Effector memory CD8-positive, alpha-beta T cell (primary cell): ENCODE measurements around the gene CDH8.

Experiments used
- ATAC-seq: fragments of 150-1000 bp; cut with Tn5 transposase; replicated peaks from 2 replicates; pipeline ENCODE4 v1.10.0; 2021; ENCODE audit warnings: mild to moderate bottlenecking, moderate library complexity
- DNase-seq, 3 experiments: peaks; one replicate each; pipeline ENCODE4 v3.0.0; 2021
- H3K27ac Mint-ChIP-seq, 2 donors: one replicate each; pipeline ENCODE4 v1.8.0; 2022; ENCODE audit warnings: mild to moderate bottlenecking in 2 of 2, mixed read lengths in 2 of 2, moderate library complexity in 2 of 2
- H3K27me3 Mint-ChIP-seq, 2 donors: one replicate each; pipeline ENCODE4 v1.8.0; 2022; ENCODE audit warnings: mixed read lengths in 2 of 2
- H3K36me3 Mint-ChIP-seq: one replicate; pipeline ENCODE4 v1.8.0; 2022; ENCODE audit warnings: mild to moderate bottlenecking, moderate library complexity, mixed read lengths; ENCODE audit not compliant: insufficient read depth
- H3K4me1 Mint-ChIP-seq, 2 donors: one replicate each; pipeline ENCODE4 v1.8.0; 2022; ENCODE audit warnings: low read depth in 2 of 2, mixed read lengths in 2 of 2
- H3K4me3 Mint-ChIP-seq, 2 donors: one replicate each; pipeline ENCODE4 v1.8.0; 2022; ENCODE audit warnings: mild to moderate bottlenecking in 2 of 2, mixed read lengths in 2 of 2, moderate library complexity in 2 of 2
- H3K9me3 Mint-ChIP-seq, 2 donors: one replicate each; pipeline ENCODE4 v1.8.0; 2022; ENCODE audit warnings: mixed read lengths in 2 of 2

CDH8 gene

DNA sequence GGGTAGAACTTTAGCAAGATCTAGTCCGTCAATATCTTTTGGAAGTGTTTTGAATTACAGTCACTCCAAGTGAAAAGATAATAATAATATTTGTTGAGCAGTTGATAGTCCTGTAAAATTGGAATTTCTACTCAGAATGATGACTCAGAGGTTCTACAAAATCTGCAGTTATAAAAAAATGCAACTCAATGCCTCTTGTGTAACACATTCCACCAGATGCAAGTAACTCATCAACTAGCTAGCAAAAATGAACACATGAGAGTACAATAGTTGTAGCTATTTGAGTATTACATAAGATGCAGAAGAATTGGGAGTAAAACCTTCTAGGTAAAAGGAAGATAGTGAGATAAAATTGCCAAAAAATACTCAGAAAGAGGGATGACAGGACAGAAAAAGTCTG, 177.2 kb downstream of the CDH8 start:
- Mint-ChIP-seq H3K9me3 (peaks cover 6 to 20% of the 10 kb centered on the region in 2 donors), H3K36me3 (no peaks in the 10 kb centered on the region), H3K27me3 (no peaks in the 10 kb centered on the region), H3K4me1 (no peaks in the 10 kb centered on the region), H3K4me3 (no peak overlapping the region), H3K27ac (no peak overlapping the region)
- DNase-seq (no peak), ATAC-seq (no peak)

DNA sequence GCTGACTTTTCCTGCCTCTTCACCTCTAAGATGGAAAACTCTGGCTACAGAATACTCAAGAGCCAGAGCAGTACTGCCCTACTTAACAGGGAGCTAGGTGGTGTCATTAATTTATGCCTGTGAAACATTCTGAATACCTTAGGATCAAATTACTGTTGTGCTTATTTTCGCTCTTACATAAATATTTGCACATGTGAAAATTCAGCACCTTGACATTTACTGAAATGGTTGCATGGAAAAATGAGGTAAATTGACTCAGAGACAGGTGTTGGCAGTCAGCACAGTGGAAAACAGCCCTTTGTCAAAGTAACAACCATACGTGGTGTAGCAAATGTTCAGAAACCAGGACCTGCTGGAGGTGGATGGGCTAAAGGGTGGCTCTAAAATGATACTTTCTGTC, 193.6 kb downstream of the CDH8 start:
- no peak overlapping the region for H3K27ac Mint-ChIP-seq
- no peaks in the 10 kb centered on the region for H3K36me3 Mint-ChIP-seq
- no peaks in the 10 kb centered on the region for H3K27me3 Mint-ChIP-seq
- no peak for DNase-seq
- H3K4me3 Mint-ChIP-seq = no peak overlapping the region
- peaks cover 7% of the 10 kb centered on the region in 2 donors for H3K9me3 Mint-ChIP-seq
- H3K4me1 Mint-ChIP-seq = no peaks in the 10 kb centered on the region
- ATAC-seq = no peak

DNA sequence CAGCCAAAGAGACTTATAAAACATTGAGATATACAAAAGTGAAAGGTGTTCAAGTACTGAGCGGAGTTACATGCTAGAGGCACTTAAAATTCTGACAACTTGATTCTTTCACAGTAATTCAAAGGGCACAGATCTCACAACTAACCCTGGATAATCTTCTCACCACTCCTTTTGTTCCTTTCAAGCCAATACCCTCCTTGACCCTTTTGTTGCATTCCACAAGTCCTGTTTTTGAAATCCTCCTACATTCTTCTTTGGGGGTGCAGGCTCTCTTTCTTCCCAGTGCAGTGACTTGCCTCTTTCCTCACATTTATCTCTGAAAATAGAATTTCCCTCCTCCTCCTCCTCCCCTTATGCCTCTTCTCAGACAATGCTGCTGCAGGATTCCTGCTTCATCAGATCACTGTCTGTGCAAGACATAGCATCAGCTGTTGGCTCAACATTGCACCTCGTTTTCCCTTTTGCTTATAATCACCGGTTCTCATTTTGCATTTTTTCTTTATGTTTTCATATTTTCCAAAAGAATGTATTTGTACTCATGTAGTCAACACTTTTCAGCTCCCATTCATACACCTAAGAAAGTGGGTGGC, 199.3 kb downstream of the CDH8 start:
- no peaks in the 10 kb centered on the region for H3K36me3 Mint-ChIP-seq
- H3K27ac Mint-ChIP-seq = no peak overlapping the region
- no peak overlapping the region for H3K4me3 Mint-ChIP-seq
- H3K27me3 Mint-ChIP-seq = no peaks in the 10 kb centered on the region
- ATAC-seq (no peak), DNase-seq (no peak)
- peaks cover 9 to 21% of the 10 kb centered on the region in 2 donors for H3K9me3 Mint-ChIP-seq
- no peaks in the 10 kb centered on the region for H3K4me1 Mint-ChIP-seq

DNA sequence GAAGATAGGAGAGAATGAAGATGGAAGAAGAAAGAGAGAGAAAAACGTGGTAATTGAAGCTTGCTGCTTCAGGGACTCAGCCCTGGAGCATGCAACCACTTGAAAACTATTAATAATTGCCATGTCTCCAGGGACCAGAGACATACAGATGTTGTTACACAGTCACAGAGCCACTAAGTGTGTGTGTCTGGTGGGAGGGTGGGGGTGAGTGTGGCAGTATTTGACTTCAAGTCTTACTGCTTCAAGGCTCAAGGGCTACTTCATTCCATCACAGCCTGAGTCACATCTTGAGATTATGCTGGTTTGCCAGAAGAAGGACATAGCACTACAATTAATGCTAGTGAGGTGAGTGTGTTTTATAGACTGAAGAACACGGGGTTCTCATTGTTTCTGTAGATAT, 202.2 kb downstream of the CDH8 start:
- Mint-ChIP-seq H3K9me3 (peaks cover 9 to 25% of the 10 kb centered on the region in 2 donors), H3K4me1 (no peaks in the 10 kb centered on the region), H3K27me3 (no peaks in the 10 kb centered on the region), H3K27ac (no peak overlapping the region), H3K36me3 (no peaks in the 10 kb centered on the region), H3K4me3 (no peak overlapping the region)
- ATAC-seq = no peak
- no peak for DNase-seq

DNA sequence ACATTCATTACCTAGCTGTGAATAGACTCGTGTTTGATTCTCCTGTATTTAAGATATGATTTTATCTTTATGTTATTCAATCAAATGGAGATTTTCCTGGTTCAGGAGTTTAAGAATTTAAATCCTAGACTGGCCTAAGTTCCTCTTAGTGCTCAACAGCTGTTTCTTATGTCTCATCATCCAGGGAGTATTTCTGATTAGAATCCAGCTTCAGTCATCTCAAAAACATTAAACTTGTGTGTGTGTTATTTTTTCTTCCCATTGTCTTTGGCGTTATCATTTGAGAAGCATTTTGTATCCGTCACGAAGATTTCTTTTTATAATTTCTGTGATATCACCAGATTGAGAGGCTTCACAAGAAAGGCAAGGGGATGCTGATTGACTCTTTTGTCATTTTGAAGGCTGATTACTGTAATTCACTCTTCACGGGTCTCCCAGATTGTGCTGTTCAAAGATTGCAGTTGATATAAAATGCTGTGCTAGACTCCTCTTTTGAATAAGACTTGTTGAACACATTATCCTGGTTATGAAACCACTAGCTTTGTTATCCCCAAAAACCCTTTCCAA, 204.8 kb downstream of the CDH8 start:
- H3K9me3 Mint-ChIP-seq = peaks cover 12% of the 10 kb centered on the region in 2 donors
- H3K27ac Mint-ChIP-seq = no peak overlapping the region
- no peaks in the 10 kb centered on the region for H3K27me3 Mint-ChIP-seq
- H3K36me3 Mint-ChIP-seq = no peaks in the 10 kb centered on the region
- no peaks in the 10 kb centered on the region for H3K4me1 Mint-ChIP-seq
- DNase-seq (no peak), ATAC-seq (no peak)
- H3K4me3 Mint-ChIP-seq = no peak overlapping the region

DNA sequence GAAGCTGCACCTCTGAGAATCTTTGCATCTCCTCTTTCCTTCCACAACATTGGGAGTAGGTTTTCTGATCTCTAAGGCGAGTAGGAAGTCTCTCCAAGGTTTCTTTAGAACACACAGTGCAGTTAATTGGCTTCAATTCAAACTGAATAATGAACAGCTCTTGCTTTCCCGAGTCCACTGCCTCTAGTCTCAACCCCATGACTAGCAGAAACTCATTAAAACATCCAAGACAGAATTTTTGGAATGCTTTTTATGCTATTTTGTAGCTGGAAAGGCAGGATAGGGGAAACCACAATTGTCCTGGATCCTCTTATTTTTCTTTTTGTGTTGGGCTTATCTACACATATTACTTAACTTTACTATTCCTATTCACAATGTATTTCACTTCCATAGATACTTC, 206.6 kb downstream of the CDH8 start:
- Mint-ChIP-seq H3K4me1 (no peaks in the 10 kb centered on the region), H3K36me3 (no peaks in the 10 kb centered on the region), H3K27me3 (no peaks in the 10 kb centered on the region), H3K9me3 (peaks cover 10 to 12% of the 10 kb centered on the region in 2 donors), H3K27ac (no peak overlapping the region), H3K4me3 (no peak overlapping the region)
- ATAC-seq = no peak
- no peak for DNase-seq

DNA sequence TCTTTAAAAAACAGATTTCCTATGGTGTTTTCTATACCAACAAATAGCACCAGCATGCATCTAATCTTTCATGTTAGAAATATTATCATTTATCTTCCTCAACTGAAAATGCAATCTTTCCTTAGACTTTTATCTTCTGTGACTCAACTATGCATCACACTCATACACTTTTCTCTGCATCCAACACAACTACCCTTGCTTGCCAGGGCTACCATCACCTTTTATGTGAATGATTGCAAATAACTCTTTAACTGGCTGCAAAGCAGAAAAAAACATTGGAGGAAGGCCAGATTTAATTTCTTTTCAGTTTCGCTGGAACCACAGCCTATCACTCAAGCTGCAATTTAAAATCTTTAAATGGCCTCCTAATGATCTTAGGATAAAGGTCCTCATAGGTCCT, 212.9 kb downstream of the CDH8 start:
- DNase-seq = no peak
- Mint-ChIP-seq H3K27me3 (no peaks in the 10 kb centered on the region), H3K36me3 (no peaks in the 10 kb centered on the region), H3K27ac (no peak overlapping the region), H3K9me3 (peaks cover 9 to 10% of the 10 kb centered on the region in 2 donors), H3K4me1 (no peaks in the 10 kb centered on the region), H3K4me3 (no peak overlapping the region)
- no peak for ATAC-seq

DNA sequence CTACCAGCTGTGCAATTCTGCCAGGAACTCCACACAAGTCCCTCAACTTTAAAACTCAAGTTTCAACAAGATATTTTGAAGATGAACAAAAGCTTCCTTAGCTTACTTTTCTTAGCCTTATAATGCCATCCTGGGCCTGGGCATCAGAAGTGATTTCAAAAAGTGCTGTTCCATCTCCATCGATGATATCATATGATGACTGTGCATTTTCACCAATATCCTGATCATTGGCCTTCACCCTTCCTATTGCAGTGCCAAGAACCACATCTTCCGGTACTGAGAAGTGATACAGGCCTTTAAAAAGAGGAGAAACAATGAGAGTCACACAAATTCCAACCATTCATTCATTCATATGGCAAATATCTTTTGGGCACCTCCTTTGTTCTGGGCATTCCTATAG, 215.4 kb downstream of the CDH8 start:
- no peak for ATAC-seq

DNA sequence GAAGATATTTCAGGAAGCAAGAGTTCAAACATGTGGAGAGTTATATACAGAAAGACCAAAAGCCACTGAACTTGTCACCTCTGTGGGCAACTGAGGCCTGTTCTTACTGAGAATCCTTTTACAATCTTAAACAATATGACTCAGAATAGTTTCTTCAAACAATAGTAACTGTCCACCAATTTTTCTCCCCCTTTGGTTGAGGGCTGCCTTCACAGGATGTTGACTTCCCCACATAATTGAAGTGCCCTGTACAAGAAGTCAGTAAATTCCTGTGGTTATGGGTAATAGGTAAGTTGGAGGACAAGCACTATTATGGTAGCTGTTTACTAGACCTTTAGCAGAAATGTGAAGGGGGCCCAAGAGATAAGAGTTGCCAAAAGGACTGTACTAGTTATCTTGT, 215.8 kb downstream of the CDH8 start:
- Mint-ChIP-seq H3K36me3 (no peaks in the 10 kb centered on the region), H3K27ac (no peak overlapping the region), H3K9me3 (peaks cover 4 to 10% of the 10 kb centered on the region in 2 donors), H3K27me3 (no peaks in the 10 kb centered on the region), H3K4me3 (no peak overlapping the region), H3K4me1 (no peaks in the 10 kb centered on the region)
- DNase-seq = no peak
- ATAC-seq = no peak

More for the DNA sequence above, 215.4 kb downstream of the CDH8 start:
- peaks cover 5 to 10% of the 10 kb centered on the region in 2 donors for H3K9me3 Mint-ChIP-seq
- DNase-seq = no peak
- no peak overlapping the region for H3K27ac Mint-ChIP-seq
- no peaks in the 10 kb centered on the region for H3K4me1 Mint-ChIP-seq
- no peak overlapping the region for H3K4me3 Mint-ChIP-seq
- no peaks in the 10 kb centered on the region for H3K36me3 Mint-ChIP-seq
- H3K27me3 Mint-ChIP-seq = no peaks in the 10 kb centered on the region

DNA sequence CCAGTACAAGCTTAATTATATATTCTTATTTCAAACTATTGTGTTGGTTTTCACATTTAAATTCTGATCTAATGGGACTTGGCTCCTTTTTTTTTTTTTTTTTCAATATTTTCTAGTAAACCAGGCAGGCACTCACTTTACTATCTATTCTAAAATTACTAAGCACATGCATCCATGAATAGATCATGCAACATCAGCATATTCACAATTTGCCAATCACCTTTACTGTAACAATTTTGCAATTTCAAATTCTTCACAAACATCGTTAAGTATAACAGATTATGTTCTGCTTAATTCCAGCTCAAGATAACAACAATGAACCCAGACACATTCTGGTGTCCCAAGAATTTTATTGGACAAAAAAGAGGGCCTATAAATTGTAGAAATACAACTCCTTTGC, 217.4 kb downstream of the CDH8 start:
- no peak for DNase-seq
- no peaks in the 10 kb centered on the region for H3K36me3 Mint-ChIP-seq
- H3K4me1 Mint-ChIP-seq = no peaks in the 10 kb centered on the region
- H3K4me3 Mint-ChIP-seq = no peak overlapping the region
- H3K27ac Mint-ChIP-seq = no peak overlapping the region
- no peaks in the 10 kb centered on the region for H3K27me3 Mint-ChIP-seq
- peaks cover 4 to 8% of the 10 kb centered on the region in 2 donors for H3K9me3 Mint-ChIP-seq
- ATAC-seq = no peak

DNA sequence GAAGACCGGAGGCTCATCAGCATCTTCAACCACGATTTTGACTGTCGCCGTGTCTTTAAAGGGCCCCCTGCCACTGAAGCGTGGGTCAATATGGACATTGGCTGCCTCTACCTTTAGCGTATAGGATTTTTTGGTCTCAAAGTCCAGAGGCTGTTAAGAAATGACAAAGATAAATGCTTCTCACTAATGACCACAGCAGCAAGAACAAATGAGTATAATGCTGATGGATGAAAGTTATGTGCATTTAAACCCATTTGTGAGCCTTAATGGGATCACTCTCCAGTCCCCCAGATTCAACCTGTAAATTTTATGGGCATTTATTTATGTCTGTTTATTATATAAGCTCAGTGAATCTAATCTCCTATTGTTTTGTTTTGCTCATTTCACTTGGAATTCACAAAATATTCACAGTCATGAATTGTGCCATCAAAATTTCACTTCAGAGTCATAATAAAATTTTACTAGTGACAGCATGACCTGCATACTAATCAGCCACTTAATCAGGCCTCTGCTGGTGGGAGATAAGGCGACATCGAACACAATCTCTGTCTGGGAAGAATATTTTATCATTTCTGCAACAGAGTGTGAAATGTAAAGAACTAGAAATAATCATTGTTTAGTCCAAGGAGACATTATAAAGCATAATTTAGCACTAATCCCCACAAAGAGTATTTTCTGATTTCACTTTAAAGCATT, 218.5 kb downstream of the CDH8 start:
- peaks cover 0 to 3% of the 10 kb centered on the region in 2 donors for H3K9me3 Mint-ChIP-seq
- no peaks in the 10 kb centered on the region for H3K4me1 Mint-ChIP-seq
- no peaks in the 10 kb centered on the region for H3K36me3 Mint-ChIP-seq
- DNase-seq (no peak), ATAC-seq (no peak)
- H3K27me3 Mint-ChIP-seq = no peaks in the 10 kb centered on the region
- no peak overlapping the region for H3K4me3 Mint-ChIP-seq
- no peak overlapping the region for H3K27ac Mint-ChIP-seq

DNA sequence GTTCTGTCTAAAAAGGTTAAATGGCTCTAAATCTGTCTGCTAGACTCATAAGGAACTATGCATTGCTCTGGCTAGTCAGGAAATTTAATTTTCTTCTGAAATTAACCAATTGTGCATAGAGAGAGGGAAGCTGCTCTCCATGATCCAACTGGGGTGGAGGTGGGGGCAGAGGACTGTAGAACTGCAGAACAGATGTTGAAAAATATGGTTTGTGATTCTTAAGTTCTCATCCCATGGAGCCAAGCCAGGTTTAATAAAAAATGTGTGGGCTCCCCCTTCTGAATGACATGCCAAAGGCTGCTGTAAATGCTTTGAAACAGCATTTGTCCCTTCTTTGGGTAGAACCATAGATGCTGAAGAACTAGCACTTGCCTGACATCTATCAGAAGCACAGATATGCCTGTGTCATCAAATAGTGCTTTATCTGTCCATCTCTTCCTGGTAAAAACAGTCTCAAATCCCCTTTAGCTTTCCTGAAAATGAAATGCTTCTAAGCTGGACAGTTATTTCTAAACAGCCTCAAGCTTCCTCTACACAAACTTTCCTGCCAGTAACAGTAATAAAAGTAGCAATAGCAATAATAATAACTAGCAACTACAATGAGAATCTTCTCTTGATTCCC, 221.4 kb downstream of the CDH8 start:
- H3K9me3 Mint-ChIP-seq = peaks cover 0 to 1% of the 10 kb centered on the region in 2 donors
- H3K4me3 Mint-ChIP-seq = no peak overlapping the region
- H3K36me3 Mint-ChIP-seq = no peaks in the 10 kb centered on the region
- H3K27me3 Mint-ChIP-seq = no peaks in the 10 kb centered on the region
- no peak for ATAC-seq
- no peak overlapping the region for H3K27ac Mint-ChIP-seq
- no peaks in the 10 kb centered on the region for H3K4me1 Mint-ChIP-seq
- DNase-seq = no peak

DNA sequence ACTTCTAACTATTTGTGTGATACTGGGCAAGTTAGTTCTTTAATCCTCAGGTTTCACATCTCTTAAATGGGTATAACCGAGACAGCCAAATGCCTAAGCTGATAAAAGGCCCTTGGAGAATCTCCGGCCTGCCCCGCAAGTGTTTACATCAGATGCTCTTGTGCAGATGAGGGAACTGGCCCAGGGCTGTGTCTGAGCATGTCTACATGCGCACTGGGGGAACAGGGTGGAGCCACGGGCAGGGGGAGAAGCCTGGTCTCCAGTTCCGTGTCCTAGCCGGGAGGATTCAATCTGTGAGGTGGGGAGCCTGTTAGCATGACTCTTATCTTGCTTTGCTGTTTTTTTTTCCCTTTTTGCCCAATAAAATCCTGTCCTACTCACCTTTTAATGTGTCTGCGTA, 222.9 kb downstream of the CDH8 start:
- Mint-ChIP-seq H3K4me3 (no peak overlapping the region), H3K36me3 (no peaks in the 10 kb centered on the region), H3K9me3 (peaks cover 0 to 1% of the 10 kb centered on the region in 2 donors), H3K27me3 (no peaks in the 10 kb centered on the region), H3K4me1 (no peaks in the 10 kb centered on the region), H3K27ac (no peak overlapping the region)
- DNase-seq = no peak
- no peak for ATAC-seq

DNA sequence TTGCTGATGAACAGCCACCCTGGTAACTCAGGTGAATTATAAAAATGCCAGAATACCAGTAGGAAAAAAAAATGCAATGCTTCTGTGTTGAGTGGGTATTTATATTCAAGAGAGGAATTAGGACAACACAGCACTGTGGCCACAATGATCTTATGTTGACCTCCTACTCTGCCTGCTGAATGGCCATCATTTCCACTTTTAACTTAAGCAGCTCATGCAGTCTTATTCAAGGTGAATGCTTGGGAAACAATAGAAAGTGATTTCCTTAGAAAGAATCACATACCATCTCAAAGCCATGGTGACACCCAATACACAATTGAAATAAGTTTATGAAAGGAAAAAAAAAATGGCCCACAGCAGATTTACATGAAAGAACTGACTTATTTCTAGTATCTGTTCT, 224.0 kb downstream of the CDH8 start:
- no peak for ATAC-seq
- H3K9me3 Mint-ChIP-seq = peaks cover 0 to 1% of the 10 kb centered on the region in 2 donors
- no peak overlapping the region for H3K4me3 Mint-ChIP-seq
- no peaks in the 10 kb centered on the region for H3K4me1 Mint-ChIP-seq
- H3K36me3 Mint-ChIP-seq = no peaks in the 10 kb centered on the region
- H3K27ac Mint-ChIP-seq = no peak overlapping the region
- H3K27me3 Mint-ChIP-seq = no peaks in the 10 kb centered on the region
- no peak for DNase-seq
